Dedifferentiated amniotic fluid mesenchymal stem cell (primary cell): ENCODE data around the gene TMEM14C.

Experiments
- DNase-seq: peaks from one replicate; pipeline ENCODE4 v3.0.0-alpha.2; 2016; ENCODE audit errors: extremely low spot score

The TMEM14C gene

GRCh38 chr6:10759884-10760329 lies 37.0 kb downstream of the TMEM14C start:
- DNase-seq: no peak

- no peak for DNase-seq
Observed at GRCh38 chr6:10763006-10763405, 40.1 kb downstream of the TMEM14C start.

- no peak for DNase-seq
Observed at GRCh38 chr6:10769419-10769818, 46.5 kb downstream of the TMEM14C start.

GRCh38 chr6:10771371-10771894 lies 48.6 kb downstream of the TMEM14C start:
- no peak for DNase-seq

GRCh38 chr6:10778230-10778629 lies 55.4 kb downstream of the TMEM14C start:
- DNase-seq: no peak

- DNase-seq: no peak
Observed at GRCh38 chr6:10779076-10779475, 56.2 kb downstream of the TMEM14C start.
